K562 (cell line): ENCODE measurements around the gene GALNT12. TPM values are rescaled to one million over a fixed set of nuclear protein-coding genes. Genes with fewer than 3 reads are reported as not detected.

ENCODE experiments used
- MGA ChIP-seq: fragments of 450-650 bp; IDR thresholded peaks from 2 replicates; pipeline ENCODE4 v1.6.1; 2016; ENCODE audit warnings: mild to moderate bottlenecking, moderate library complexity
- polyA plus RNA-seq, 8 experiments: library from polyadenylated mRNA; depleted of rRNA in 4 of 8; stranded (reverse) in 5 of 8; unstranded in 3 of 8; fragments of >200 nt; fragmentation: Nextera tagmentation in 2 of 8; fragmentation: Illumina TruSeq in 1 of 8; extraction: Ambion mirVana in 2 of 8; extraction: Trizol in 1 of 8; gene quantifications; 2 replicates each; pipeline versions ENCODE4 v1.2.1 to v1.2.3, GENCODE V29; 2011 to 2014; ENCODE audit warnings: inconsistent platforms in 1 of 8, missing spikeins in 1 of 8
- total RNA-seq, 7 experiments: library from RNA; depleted of rRNA in 6 of 7; stranded (reverse); fragments of >200 nt in 6 of 7; fragmentation: Illumina TruSeq in 2 of 7; extraction: Trizol in 2 of 7; gene quantifications; 2 replicates each; pipeline versions ENCODE4 v1.2.1 to v1.2.3, GENCODE V29; 2011 to 2021; ENCODE audit warnings: low replicate concordance in 1 of 7
- TF ChIP-seq, protein P1 (sequence below): sonication (generic); formaldehyde crosslinking; IDR thresholded peaks from 2 replicates; pipeline ENCODE4 v1.8.1; 2023; ENCODE audit warnings: mild to moderate bottlenecking, missing genetic modification reagents

GALNT12 gene
- total and polyA plus RNA-seq, 9 of the 15 experiments (the other 6 are each of a cell fraction or from before 2014, with no cell fraction given): 29.7 to 82.9 (median 44.2) TPM

- TF ChIP-seq MGA: no peak
- TF ChIP-seq, protein P1, sequence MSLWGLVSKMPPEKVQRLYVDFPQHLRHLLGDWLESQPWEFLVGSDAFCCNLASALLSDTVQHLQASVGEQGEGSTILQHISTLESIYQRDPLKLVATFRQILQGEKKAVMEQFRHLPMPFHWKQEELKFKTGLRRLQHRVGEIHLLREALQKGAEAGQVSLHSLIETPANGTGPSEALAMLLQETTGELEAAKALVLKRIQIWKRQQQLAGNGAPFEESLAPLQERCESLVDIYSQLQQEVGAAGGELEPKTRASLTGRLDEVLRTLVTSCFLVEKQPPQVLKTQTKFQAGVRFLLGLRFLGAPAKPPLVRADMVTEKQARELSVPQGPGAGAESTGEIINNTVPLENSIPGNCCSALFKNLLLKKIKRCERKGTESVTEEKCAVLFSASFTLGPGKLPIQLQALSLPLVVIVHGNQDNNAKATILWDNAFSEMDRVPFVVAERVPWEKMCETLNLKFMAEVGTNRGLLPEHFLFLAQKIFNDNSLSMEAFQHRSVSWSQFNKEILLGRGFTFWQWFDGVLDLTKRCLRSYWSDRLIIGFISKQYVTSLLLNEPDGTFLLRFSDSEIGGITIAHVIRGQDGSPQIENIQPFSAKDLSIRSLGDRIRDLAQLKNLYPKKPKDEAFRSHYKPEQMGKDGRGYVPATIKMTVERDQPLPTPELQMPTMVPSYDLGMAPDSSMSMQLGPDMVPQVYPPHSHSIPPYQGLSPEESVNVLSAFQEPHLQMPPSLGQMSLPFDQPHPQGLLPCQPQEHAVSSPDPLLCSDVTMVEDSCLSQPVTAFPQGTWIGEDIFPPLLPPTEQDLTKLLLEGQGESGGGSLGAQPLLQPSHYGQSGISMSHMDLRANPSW (CRISPR knock-in tag): no peak
Observed at GRCh38 chr9:98839724-98840123, 32.3 kb downstream of the GALNT12 start (continued).
